ENCODE results near the gene FAM184A.

DNA sequence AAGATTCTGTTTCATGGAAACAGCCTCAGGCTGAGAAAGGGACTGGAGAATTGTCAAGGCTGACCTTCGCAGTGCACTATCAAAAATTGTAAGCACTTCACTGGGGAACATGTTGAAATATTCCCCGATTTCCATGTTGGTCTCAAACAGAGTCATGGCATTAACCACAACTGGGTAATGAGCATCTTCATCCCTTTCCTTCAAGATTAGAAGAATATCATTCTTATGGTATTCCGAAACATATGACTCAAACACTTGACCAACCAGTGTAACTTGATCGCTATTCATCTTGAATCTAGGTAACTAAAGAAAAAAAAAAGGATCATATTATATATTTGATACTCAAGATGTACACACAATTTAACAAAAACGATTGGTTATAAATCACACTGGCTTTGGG lies 147.0 kb downstream of the FAM184A start:
- TF ChIP-seq POLR2AphosphoS5 (IDR thresholded peaks at IDR 0.05; ENCODE audit: low read depth, low read length) (no peak), TAF1 (IDR thresholded peaks at IDR 0.05; ENCODE audit: borderline replicate concordance, low read depth, low read length) (no peak), POLR2A (IDR thresholded peaks at IDR 0.05; ENCODE audit: low read depth, low read length) (no peak)

All from GM12892 (cell line).